GM12865 (cell line): ENCODE results near the gene HAND2.

Experiments
- DNase-seq: peaks from one replicate; pipeline ENCODE4 v3.0.0; 2010; ENCODE audit warnings: low read depth
- H3K4me3 ChIP-seq: 2 replicates; pipeline ENCODE4 v1.5.1; 2011; ENCODE audit warnings: mild to moderate bottlenecking, low read depth, low read length, control low read depth
- TF ChIP-seq, protein P1 (sequence below): IDR thresholded peaks from 2 replicates; pipeline ENCODE4 v1.5.1; 2011; ENCODE audit warnings: low read length, control low read depth, low read depth, inconsistent platforms; ENCODE audit not compliant: insufficient read depth; ENCODE audit errors: missing control alignments

HAND2 gene

DNA sequence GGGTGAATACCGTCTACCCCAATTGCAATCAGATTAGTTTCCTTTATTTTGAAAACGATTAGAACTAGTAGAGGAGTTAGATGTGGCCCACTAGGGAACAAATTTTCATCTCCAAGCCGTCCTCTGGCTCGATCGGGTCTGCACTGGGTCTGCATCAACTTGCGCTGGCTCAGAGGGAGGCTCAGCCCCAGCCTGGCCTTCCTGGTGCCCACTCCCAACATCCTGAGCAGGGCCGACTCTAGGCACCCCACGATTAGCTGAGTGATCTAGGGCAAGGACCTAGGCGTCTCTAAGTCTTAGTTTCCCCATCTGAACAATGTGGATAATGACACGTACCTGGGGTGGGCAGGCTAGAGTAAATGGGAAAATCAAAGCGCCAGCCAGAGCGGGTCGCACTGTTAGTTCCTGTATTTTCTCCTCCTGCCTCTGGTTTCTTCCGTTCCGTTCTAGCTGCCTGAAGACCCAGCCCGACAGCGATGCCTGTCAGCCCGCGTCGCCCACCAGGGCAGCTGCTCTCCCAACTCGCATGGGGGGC, 7.7 kb upstream of the HAND2 start:
- TF ChIP-seq, protein P1, sequence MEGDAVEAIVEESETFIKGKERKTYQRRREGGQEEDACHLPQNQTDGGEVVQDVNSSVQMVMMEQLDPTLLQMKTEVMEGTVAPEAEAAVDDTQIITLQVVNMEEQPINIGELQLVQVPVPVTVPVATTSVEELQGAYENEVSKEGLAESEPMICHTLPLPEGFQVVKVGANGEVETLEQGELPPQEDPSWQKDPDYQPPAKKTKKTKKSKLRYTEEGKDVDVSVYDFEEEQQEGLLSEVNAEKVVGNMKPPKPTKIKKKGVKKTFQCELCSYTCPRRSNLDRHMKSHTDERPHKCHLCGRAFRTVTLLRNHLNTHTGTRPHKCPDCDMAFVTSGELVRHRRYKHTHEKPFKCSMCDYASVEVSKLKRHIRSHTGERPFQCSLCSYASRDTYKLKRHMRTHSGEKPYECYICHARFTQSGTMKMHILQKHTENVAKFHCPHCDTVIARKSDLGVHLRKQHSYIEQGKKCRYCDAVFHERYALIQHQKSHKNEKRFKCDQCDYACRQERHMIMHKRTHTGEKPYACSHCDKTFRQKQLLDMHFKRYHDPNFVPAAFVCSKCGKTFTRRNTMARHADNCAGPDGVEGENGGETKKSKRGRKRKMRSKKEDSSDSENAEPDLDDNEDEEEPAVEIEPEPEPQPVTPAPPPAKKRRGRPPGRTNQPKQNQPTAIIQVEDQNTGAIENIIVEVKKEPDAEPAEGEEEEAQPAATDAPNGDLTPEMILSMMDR: no peak
- H3K4me3 ChIP-seq: no peak overlapping the region
- DNase-seq: no peak

DNA sequence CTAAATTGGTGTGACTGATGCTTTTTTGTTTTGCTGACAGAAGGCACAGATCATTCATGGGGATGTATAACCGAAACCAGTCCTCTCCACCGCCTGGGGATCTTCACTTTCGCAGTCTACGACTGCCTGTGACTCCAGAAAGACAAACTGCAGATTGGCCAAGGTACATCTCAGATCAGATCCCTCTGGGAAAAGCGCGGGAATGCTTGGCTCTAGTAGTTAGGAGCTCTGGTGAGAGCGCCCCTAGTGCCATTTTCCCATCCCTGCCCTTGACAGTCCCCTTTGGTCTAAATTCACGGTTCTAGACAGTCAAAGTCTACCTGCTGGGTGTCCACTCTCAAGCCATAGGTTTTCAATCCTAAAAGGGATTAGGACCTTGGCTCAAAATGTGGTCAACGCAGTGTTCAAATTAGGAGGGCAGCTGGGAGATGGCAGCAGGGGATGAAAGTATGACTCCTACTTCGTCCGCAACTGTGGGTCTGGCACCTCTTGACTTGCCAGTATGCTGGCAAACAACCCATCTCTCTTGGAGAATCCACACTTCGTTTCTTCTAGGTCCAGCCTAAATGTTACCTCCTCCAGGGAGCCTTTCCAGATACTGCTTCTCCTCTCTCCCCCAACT, 6.9 kb upstream of the HAND2 start:
- DNase-seq: no peak
- no peak overlapping the region for H3K4me3 ChIP-seq
- TF ChIP-seq, protein P1: no peak

DNA sequence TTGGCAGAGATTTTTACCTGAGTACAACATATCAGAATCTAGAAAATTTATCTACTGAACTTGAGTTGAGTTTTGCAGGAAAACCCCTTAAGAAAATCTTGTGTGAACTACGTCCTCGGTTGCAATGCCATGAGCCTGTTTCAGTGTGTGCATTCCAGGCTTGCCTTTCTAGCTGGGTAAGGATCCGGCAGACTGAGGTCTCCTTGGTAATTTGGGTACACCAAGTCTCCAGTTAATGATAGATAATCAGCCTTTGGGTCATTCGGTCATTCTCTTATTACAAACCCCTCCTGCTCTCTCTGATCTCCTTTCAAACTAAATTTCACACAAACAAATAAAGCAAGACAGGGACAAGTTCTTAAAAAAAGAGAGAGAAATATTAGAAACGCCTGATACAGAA, 5.9 kb upstream of the HAND2 start:
- no peak overlapping the region for H3K4me3 ChIP-seq
- TF ChIP-seq, protein P1: no peak
- DNase-seq: no peak

DNA sequence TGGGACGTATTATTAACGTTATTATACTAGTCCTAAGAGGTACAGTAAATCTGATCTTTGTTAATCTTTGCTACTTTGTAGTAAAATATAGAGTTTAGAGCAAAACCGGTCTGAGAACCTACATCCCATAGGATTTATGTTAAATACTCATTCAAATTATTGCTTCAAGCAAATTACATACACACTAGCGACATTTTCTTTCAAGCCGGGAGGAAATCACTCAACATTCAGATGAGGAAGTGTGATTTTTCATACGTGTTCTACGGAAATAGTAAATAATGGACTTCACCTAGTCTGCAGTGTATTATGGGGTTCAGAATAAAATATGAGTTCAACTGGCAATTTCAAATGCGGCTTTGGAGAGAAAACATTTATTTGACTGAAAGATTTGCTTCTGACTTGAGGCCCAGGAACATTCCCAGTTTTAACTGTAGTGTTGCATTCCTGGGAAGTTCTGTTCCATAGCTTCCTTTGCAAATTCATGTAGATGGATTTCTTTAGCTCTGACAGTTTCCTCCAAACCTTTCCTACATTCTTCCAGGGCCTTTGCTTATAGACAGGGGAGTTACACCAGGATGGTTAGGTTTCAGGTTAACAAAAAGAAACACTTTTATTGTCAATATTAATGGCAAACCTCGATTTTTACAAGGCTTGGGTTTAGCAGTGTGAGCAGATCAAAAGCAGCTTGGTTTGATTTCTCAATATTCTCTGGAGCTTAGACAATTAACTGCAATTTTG, 5.3 kb upstream of the HAND2 start:
- TF ChIP-seq, protein P1: no peak
- H3K4me3 ChIP-seq: no peak overlapping the region
- DNase-seq: no peak

DNA sequence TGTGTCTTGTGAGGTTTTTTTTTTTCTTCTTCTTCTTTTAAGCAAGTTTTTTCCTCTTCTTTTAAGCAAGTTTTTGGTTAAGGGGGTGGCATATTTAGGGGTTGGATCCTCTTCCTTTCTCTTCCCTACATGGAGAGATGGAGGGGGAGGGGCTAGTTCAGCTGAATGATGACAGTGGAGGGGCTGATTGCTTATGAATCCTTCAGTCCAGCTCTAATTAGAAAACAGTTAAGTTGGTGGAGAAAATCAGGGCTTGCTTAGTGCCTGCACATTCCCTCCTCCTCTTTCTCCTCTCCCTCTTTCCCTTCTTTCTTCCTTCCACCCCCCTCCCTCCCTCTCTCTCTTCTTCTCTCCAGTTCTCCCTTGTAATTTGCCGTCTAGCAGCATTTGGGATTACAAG, 4.4 kb upstream of the HAND2 start:
- DNase-seq: no peak
- TF ChIP-seq, protein P1: no peak
- H3K4me3 ChIP-seq: no peak overlapping the region

DNA sequence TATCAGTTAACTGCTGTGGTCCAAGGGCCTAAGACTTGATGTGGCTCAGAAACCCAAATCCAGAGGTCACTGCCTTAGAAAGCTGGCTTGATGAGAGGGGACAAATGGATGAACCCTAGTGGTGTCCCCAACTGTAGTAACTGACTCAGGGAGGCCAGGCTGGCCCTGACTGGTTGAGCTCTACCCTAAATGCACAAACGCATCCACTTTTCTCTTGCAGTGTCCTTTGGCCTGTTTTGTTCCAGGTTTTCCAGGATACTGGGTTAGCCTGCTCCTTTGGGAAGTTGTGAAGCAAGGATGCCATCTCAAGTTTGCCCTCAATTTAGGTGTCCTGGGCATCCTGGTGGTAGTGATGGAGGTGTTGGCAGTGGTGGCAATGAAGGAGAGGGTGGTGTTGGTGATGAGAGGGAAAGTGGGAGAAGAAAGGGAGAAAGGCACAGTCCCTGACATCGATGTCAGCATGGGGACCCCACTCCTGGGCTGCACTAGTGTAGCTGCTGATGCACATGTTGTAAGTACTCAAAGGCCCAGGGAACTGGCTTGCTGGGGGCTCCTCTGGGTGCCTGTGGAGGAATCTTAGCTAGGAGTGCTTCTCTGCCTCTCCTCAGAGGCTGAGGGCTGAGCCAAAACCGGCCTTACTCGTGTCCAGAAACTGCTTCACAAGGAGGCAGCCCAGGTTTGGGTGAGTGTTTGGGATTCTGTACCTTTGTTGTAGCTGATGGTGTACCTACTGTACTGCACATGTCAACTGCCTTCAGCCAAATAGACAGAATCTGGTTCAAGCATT, 2.9 kb upstream of the HAND2 start:
- H3K4me3 ChIP-seq: no peak overlapping the region
- no peak for DNase-seq
- TF ChIP-seq, protein P1: no peak
